OCI-LY7 (cell line): ENCODE results near the gene DNAJC18.

Source experiments
- EZH2phosphoT487 ChIP-seq: fragments of 200-600 bp; sonication (generic); IDR thresholded peaks from 2 replicates; pipeline ENCODE4 v1.6.1; 2018; ENCODE audit warnings: low read depth, borderline replicate concordance, mild to moderate bottlenecking, mixed run types, antibody characterized with exemption, low read length, moderate library complexity, mixed read lengths
- TF ChIP-seq, protein P1 (sequence below): fragments of 200-600 bp; sonication (generic); conservative IDR thresholded peaks from 2 replicates; pipeline ENCODE4 v1.5.1; 2014; ENCODE audit warnings: mild to moderate bottlenecking, antibody characterized with exemption, low read length, moderate library complexity, mixed read lengths

DNA sequence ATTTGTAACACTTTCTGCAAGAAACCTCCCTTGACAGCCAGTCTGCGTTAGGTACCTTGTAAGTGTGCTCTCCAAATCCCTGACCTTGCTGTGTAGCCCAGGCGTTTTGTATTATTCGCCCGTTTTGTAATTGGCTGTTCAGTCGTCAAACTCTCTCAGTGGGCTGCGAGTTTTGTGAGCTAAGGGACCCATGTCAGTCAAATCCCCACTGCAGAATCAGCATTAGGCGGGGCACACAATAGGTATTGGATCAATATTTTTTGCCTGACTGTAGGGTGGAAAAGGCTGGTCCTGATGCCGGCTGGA is 665 bp downstream of the DNAJC18 start:
- no peak for TF ChIP-seq EZH2phosphoT487
- TF ChIP-seq, protein P1, sequence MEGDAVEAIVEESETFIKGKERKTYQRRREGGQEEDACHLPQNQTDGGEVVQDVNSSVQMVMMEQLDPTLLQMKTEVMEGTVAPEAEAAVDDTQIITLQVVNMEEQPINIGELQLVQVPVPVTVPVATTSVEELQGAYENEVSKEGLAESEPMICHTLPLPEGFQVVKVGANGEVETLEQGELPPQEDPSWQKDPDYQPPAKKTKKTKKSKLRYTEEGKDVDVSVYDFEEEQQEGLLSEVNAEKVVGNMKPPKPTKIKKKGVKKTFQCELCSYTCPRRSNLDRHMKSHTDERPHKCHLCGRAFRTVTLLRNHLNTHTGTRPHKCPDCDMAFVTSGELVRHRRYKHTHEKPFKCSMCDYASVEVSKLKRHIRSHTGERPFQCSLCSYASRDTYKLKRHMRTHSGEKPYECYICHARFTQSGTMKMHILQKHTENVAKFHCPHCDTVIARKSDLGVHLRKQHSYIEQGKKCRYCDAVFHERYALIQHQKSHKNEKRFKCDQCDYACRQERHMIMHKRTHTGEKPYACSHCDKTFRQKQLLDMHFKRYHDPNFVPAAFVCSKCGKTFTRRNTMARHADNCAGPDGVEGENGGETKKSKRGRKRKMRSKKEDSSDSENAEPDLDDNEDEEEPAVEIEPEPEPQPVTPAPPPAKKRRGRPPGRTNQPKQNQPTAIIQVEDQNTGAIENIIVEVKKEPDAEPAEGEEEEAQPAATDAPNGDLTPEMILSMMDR = no peak
